ENCODE results near the gene LONRF2. TPM values are rescaled to one million over a fixed set of nuclear protein-coding genes. Genes with fewer than 3 reads are reported as not detected.

LONRF2 gene
- total and polyA plus RNA-seq, 2 of the 4 experiments (the other 2 are of a cell fraction), result 0.19 to 0.54 TPM

DNA sequence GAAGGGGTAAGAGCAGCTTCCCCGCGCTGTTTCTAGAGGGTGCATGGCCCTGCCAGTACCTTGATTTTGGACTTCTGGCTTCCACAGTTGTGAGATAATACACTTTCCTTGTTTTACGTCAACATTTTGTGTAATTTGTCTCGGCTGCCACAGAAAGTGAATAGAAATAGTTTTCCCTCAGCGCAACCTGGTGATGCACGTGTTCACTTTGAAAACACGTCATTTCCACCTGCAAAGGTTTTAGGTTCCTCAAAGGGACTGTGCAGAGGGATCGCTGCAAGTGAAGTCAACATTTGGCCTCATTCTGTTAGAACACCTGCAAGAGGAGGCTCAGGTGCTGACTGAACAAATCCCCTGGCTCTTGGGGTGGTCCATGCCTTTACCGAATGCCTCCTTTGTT, 71.7 kb downstream of the LONRF2 start:
- 100% methylated on average over 5 of the region's 9 CpGs; no CpG with 5 or more reads in 1 of the 2 experiments for WGBS, 2 experiments (ENCODE audit: extremely low coverage in 2 of 2, insufficient read length in 1 of 2)
- Histone ChIP-seq H3K9ac (ENCODE audit: low read depth, low read length) (no peak overlapping the region), H2BK5ac (ENCODE audit: low read depth, low read length, poor library complexity, severe bottlenecking) (no peak overlapping the region), H3K27ac (ENCODE audit: insufficient read depth, low read length) (no peak overlapping the region), H3K79me1 (ENCODE audit: low read depth in 1 of 2, low read length in 2 of 2) (no peaks in the 10 kb centered on the region), H3K23ac (ENCODE audit: low read depth, low read length) (no peak overlapping the region), H2AFZ (replicated peaks; ENCODE audit: low read length, poor library complexity) (no peak overlapping the region), H2AK5ac (ENCODE audit: low read depth, low read length) (no peak overlapping the region), H4K91ac (ENCODE audit: insufficient read depth, low read depth, low read length) (no peak overlapping the region), H3K14ac (replicated peaks; ENCODE audit: low read depth, low read length) (no peak overlapping the region), H3K36me3 (ENCODE audit: control insufficient read depth, insufficient read depth, low read length) (no peaks in the 10 kb centered on the region), H2BK120ac (ENCODE audit: low read depth, low read length) (no peak overlapping the region), H3K9me1 (ENCODE audit: insufficient read depth, low read length) (peaks cover 13% of the 10 kb centered on the region), H2BK15ac (ENCODE audit: low read depth, low read length) (no peak overlapping the region), H3K27me3 (ENCODE audit: control insufficient read depth, insufficient read depth, low read length) (0 out of 2 replicates have a peak, but pooled peaks cover 2% of the 10 kb centered on the region), H3K4me3 (ENCODE audit: insufficient read depth, low read depth, low read length) (no peak overlapping the region), H3K18ac (ENCODE audit: low read depth, low read length) (no peak overlapping the region), H3K4ac (ENCODE audit: low read depth, low read length) (no peak overlapping the region), H4K5ac (ENCODE audit: low read depth, low read length) (no peak overlapping the region), H4K20me1 (ENCODE audit: insufficient read depth, low read length) (no peaks in the 10 kb centered on the region), H2AK9ac (replicated peaks; ENCODE audit: low read depth, low read length, poor library complexity) (no peak overlapping the region), H3K4me2 (ENCODE audit: low read depth, low read length) (no peak overlapping the region), H2BK20ac (ENCODE audit: low read depth, low read length) (no peak overlapping the region), H3K9me3 (ENCODE audit: control insufficient read depth, insufficient read depth, low read length) (no peaks in the 10 kb centered on the region), H3K4me1 (ENCODE audit: control insufficient read depth, insufficient read depth, low read length) (peaks cover 3% of the 10 kb centered on the region), H3K56ac (ENCODE audit: extremely low read depth, insufficient read depth, low read length) (no peak overlapping the region), H4K8ac (ENCODE audit: low read depth in 2 of 2, low read length in 2 of 2) (no peak overlapping the region)
- no peak for TF ChIP-seq NFE2L2 (IDR thresholded peaks at IDR 0.05; ENCODE audit: low read depth, low read length)
- TF ChIP-seq CHD1 (IDR thresholded peaks at IDR 0.05; ENCODE audit: low read depth, low read length), result no peak
- no peak for TF ChIP-seq CEBPB (IDR thresholded peaks at IDR 0.05; ENCODE audit: low read depth, low read length)
- TF ChIP-seq, protein P1, sequence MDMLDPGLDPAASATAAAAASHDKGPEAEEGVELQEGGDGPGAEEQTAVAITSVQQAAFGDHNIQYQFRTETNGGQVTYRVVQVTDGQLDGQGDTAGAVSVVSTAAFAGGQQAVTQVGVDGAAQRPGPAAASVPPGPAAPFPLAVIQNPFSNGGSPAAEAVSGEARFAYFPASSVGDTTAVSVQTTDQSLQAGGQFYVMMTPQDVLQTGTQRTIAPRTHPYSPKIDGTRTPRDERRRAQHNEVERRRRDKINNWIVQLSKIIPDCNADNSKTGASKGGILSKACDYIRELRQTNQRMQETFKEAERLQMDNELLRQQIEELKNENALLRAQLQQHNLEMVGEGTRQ (IDR thresholded peaks at IDR 0.05; ENCODE audit: low read depth, low read length), result no peak
- TF ChIP-seq RFX5 (IDR thresholded peaks at IDR 0.05; ENCODE audit: low read depth, low read length), result no peak
- TF ChIP-seq RCOR1 (IDR thresholded peaks at IDR 0.05; ENCODE audit: insufficient replicate concordance, low read length), result no peak
- TF ChIP-seq SMC3 (IDR thresholded peaks at IDR 0.05; ENCODE audit: low read depth, low read length), result no peak
- no peak for TF ChIP-seq FOS (IDR thresholded peaks at IDR 0.05; ENCODE audit: low read depth, low read length)
- TF ChIP-seq POLR2A (IDR thresholded peaks at IDR 0.05; ENCODE audit: low read depth, low read length), result no peak
- TF ChIP-seq, protein P2, sequence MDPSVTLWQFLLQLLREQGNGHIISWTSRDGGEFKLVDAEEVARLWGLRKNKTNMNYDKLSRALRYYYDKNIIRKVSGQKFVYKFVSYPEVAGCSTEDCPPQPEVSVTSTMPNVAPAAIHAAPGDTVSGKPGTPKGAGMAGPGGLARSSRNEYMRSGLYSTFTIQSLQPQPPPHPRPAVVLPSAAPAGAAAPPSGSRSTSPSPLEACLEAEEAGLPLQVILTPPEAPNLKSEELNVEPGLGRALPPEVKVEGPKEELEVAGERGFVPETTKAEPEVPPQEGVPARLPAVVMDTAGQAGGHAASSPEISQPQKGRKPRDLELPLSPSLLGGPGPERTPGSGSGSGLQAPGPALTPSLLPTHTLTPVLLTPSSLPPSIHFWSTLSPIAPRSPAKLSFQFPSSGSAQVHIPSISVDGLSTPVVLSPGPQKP (IDR thresholded peaks at IDR 0.05; ENCODE audit: borderline replicate concordance, low read depth, low read length), result no peak
- TF ChIP-seq RAD21 (IDR thresholded peaks at IDR 0.05; ENCODE audit: low read length), result no peak
- no peak for TF ChIP-seq MAFK (IDR thresholded peaks at IDR 0.05; ENCODE audit: low read depth, low read length)
- no peak for TF ChIP-seq MAZ (IDR thresholded peaks at IDR 0.05; ENCODE audit: borderline replicate concordance, low read depth, low read length)
- TF ChIP-seq, protein P3, sequence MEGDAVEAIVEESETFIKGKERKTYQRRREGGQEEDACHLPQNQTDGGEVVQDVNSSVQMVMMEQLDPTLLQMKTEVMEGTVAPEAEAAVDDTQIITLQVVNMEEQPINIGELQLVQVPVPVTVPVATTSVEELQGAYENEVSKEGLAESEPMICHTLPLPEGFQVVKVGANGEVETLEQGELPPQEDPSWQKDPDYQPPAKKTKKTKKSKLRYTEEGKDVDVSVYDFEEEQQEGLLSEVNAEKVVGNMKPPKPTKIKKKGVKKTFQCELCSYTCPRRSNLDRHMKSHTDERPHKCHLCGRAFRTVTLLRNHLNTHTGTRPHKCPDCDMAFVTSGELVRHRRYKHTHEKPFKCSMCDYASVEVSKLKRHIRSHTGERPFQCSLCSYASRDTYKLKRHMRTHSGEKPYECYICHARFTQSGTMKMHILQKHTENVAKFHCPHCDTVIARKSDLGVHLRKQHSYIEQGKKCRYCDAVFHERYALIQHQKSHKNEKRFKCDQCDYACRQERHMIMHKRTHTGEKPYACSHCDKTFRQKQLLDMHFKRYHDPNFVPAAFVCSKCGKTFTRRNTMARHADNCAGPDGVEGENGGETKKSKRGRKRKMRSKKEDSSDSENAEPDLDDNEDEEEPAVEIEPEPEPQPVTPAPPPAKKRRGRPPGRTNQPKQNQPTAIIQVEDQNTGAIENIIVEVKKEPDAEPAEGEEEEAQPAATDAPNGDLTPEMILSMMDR (conservative IDR thresholded peaks at IDR 0.05; ENCODE audit: low read depth, low read length), result no peak
- TF ChIP-seq BHLHE40 (IDR thresholded peaks at IDR 0.05; ENCODE audit: low read depth, low read length), result no peak
- TF ChIP-seq MXI1 (IDR thresholded peaks at IDR 0.05; ENCODE audit: borderline replicate concordance, low read depth, low read length), result no peak
- ChIA-PET CTCF (no interaction called here), POLR2A (ENCODE audit: unreplicated experiment) (no interaction called here)
- no TSS peak for BruUV-seq (replicated peaks)
- intact Hi-C loops (cut with micrococcal nuclease) (no loop called here), dilution Hi-C loops (cut with HindIII; ENCODE audit: low sequenced_read_pairs, unreplicated experiment) (no loop called here), in situ Hi-C loops (cut with MboI; ENCODE audit: low sequenced_read_pairs) (loop anchor here (5.0 to 25.0 kb wide), 2 partner anchors 688 to 1088 kb away; partner anchors contain the start of genes LIPT1 and TSGA10)
- DNase-seq (no peak), ATAC-seq (ENCODE audit: low read depth) (no peak)

Data from IMR-90 (cell line).